ENCODE results near the gene COL4A3. TPM values are rescaled to one million over a fixed set of nuclear protein-coding genes. Genes with fewer than 3 reads are reported as not detected.
A peak's percentile ranks its signal among the peaks of the same experiment; 100 is the strongest.

COL4A3 gene
- total and polyA plus RNA-seq, 8 donors, result under 0.01 to 2.9 (median 0.90) TPM

DNA sequence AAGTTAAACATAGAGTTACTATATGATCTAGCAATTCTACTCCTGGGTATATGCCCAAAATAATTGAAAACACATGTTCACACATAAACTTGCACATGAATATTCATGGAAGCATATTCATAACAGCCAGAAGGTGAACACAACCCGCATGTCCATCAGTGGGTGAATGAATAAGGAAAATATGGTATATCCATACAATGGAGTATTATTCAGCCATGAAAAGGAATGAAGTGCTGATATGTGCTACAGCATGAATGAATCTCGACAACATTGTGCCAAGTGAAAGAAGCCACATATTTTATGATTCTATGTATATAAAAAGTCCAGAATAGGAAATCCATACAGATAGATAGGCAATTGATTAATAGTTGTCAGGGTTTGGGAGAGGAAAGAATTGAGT, 16.3 kb upstream of the COL4A3 start:
- Histone ChIP-seq H3K4me3 (no peak overlapping the region), H3K27me3 (no peaks in the 10 kb centered on the region), H3K36me3 (no peaks in the 10 kb centered on the region), H3K27ac (no peak overlapping the region), H3K9me3 (peaks cover 0 to 6% (median 4%) of the 10 kb centered on the region in 4 donors), H3K4me1 (peaks cover 0 to 2% (median 0%) of the 10 kb centered on the region in 4 donors)
- TF ChIP-seq EP300 (IDR thresholded peaks at IDR 0.05) (no peak), POLR2AphosphoS5 (IDR thresholded peaks at IDR 0.05) (no peak), POLR2A (IDR thresholded peaks at IDR 0.05) (no peak)
- TF ChIP-seq, protein P1, sequence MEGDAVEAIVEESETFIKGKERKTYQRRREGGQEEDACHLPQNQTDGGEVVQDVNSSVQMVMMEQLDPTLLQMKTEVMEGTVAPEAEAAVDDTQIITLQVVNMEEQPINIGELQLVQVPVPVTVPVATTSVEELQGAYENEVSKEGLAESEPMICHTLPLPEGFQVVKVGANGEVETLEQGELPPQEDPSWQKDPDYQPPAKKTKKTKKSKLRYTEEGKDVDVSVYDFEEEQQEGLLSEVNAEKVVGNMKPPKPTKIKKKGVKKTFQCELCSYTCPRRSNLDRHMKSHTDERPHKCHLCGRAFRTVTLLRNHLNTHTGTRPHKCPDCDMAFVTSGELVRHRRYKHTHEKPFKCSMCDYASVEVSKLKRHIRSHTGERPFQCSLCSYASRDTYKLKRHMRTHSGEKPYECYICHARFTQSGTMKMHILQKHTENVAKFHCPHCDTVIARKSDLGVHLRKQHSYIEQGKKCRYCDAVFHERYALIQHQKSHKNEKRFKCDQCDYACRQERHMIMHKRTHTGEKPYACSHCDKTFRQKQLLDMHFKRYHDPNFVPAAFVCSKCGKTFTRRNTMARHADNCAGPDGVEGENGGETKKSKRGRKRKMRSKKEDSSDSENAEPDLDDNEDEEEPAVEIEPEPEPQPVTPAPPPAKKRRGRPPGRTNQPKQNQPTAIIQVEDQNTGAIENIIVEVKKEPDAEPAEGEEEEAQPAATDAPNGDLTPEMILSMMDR (IDR thresholded peaks at IDR 0.05), result no peak
- no peak for DNase-seq
- 81 to 85% (median 82%) methylated on average over 2 of the region's 2 CpGs for WGBS, 5 donors
- intact Hi-C loops (cut with DNase I; ENCODE audit: low total_unique reads), result no loop called here

GRCh38 chr2:227150222-227150936, 14.0 kb upstream of the COL4A3 start:
- no peak for TF ChIP-seq EP300 (IDR thresholded peaks at IDR 0.05)
- no peak for TF ChIP-seq POLR2AphosphoS5 (IDR thresholded peaks at IDR 0.05)
- TF ChIP-seq POLR2A (IDR thresholded peaks at IDR 0.05), result no peak
- TF ChIP-seq, protein P1 (IDR thresholded peaks at IDR 0.05), result no peak
- 70 to 78% (median 77%) methylated on average over 2 of the region's 2 CpGs for WGBS, 5 donors
- Histone ChIP-seq H3K4me1 (peaks cover 0 to 7% (median 0%) of the 10 kb centered on the region in 4 donors), H3K27me3 (no peaks in the 10 kb centered on the region), H3K36me3 (no peaks in the 10 kb centered on the region), H3K27ac (no peak overlapping the region), H3K9me3 (peaks cover 0 to 6% (median 4%) of the 10 kb centered on the region in 4 donors), H3K4me3 (no peak overlapping the region)
- intact Hi-C loops (cut with DNase I; ENCODE audit: low total_unique reads), result no loop called here
- DNase-seq, result peak in 1 of 2 donors; percentile 46

GRCh38 chr2:227152093-227152766, 12.2 kb upstream of the COL4A3 start:
- no peak overlapping the region for H3K27ac ChIP-seq
- intact Hi-C loops (cut with DNase I; ENCODE audit: low total_unique reads), result no loop called here
- DNase-seq, result no peak
- TF ChIP-seq, protein P1 (IDR thresholded peaks at IDR 0.05), result no peak
- TF ChIP-seq POLR2AphosphoS5 (IDR thresholded peaks at IDR 0.05), result no peak
- TF ChIP-seq POLR2A (IDR thresholded peaks at IDR 0.05), result no peak
- TF ChIP-seq EP300 (IDR thresholded peaks at IDR 0.05), result no peak
- no peaks in the 10 kb centered on the region for H3K27me3 ChIP-seq
- no peak overlapping the region for H3K4me3 ChIP-seq
- WGBS, 5 donors, result 84 to 96% (median 95%) methylated on average over 2 of the region's 2 CpGs
- no peaks in the 10 kb centered on the region for H3K36me3 ChIP-seq
- peaks cover 0 to 7% (median 0%) of the 10 kb centered on the region in 4 donors for H3K4me1 ChIP-seq
- H3K9me3 ChIP-seq, result peaks cover 0 to 6% (median 4%) of the 10 kb centered on the region in 4 donors

GRCh38 chr2:227153307-227153706, 11.1 kb upstream of the COL4A3 start:
- H3K27me3 ChIP-seq, result no peaks in the 10 kb centered on the region
- no peaks in the 10 kb centered on the region for H3K36me3 ChIP-seq
- H3K4me3 ChIP-seq, result no peak overlapping the region
- H3K9me3 ChIP-seq, result peaks cover 0 to under 1% (median under 1%) of the 10 kb centered on the region in 4 donors
- 56 to 63% (median 57%) methylated on average over 4 of the region's 4 CpGs for WGBS, 5 donors
- peak overlapping the region in 1 of 5 donors; percentile 18 for H3K27ac ChIP-seq
- H3K4me1 ChIP-seq, result peaks cover 0 to 7% (median 0%) of the 10 kb centered on the region in 4 donors
- no peak for TF ChIP-seq POLR2AphosphoS5 (IDR thresholded peaks at IDR 0.05)
- TF ChIP-seq, protein P1 (IDR thresholded peaks at IDR 0.05), result no peak
- TF ChIP-seq EP300 (IDR thresholded peaks at IDR 0.05), result no peak
- TF ChIP-seq POLR2A (IDR thresholded peaks at IDR 0.05), result no peak
- intact Hi-C loops (cut with DNase I; ENCODE audit: low total_unique reads), result no loop called here
- peak in 1 of 2 donors; percentile 15 for DNase-seq

Measured in stomach (tissue), 9 donors.